ENCODE measurements around the gene SLU7.

Gene SLU7

GRCh38 chr5:160379511-160379910 is 39.4 kb downstream of the SLU7 start:
- Histone ChIP-seq H3K27me3 (ENCODE audit: insufficient read depth, low read length, poor library complexity) (no peaks in the 10 kb centered on the region), H3K79me1 (ENCODE audit: low read length) (no peaks in the 10 kb centered on the region), H3K4ac (ENCODE audit: low read depth, low read length) (no peak overlapping the region), H3K79me2 (ENCODE audit: control insufficient read depth, insufficient read depth, low read length) (no peaks in the 10 kb centered on the region), H2BK120ac (ENCODE audit: low read depth, low read length) (no peak overlapping the region), H3K18ac (ENCODE audit: low read length) (no peak overlapping the region), H3K36me3 (ENCODE audit: control insufficient read depth, insufficient read depth, low read length) (no peaks in the 10 kb centered on the region), H2AK5ac (ENCODE audit: low read length) (no peak overlapping the region), H2BK15ac (replicated peaks; ENCODE audit: low read depth) (no peak overlapping the region), H4K5ac (ENCODE audit: low read length) (no peak overlapping the region), H3K56ac (ENCODE audit: low read length) (no peak overlapping the region), H3K23ac (ENCODE audit: low read length) (no peak overlapping the region), H3K27ac (ENCODE audit: low read depth, low read length) (no peak overlapping the region), H2BK5ac (ENCODE audit: low read length) (no peak overlapping the region), H3K9ac (ENCODE audit: low read length) (no peak overlapping the region), H3K4me2 (ENCODE audit: low read length) (no peak overlapping the region), H3K4me1 (ENCODE audit: control insufficient read depth, low read depth, low read length) (no peaks in the 10 kb centered on the region), H4K8ac (ENCODE audit: low read depth, low read length) (no peak overlapping the region), H3K4me3 (ENCODE audit: low read length) (no peak overlapping the region)
- WGBS (ENCODE audit: extremely low coverage, insufficient coverage, low lambda C conversion rate) = no CpG with 5 or more reads among the region's 4 CpGs
- DNase-seq = no peak

DNA sequence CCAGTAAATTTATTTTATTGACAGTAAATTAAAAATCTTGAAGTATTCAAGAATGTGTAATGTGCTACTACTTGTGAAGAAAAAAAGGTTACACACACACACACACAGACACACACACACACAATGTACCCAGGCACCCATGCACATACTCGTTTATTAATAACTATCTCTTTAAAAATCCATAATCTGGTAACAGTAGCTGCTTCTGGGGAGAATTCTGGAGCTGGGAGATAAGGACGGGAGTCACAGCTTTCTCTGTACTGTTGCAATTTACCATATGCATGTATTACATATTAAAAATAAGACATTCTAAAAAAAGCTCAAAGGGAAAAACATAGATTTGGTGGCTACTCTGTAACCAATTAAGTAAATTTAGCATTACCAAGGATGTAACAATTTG is 40.6 kb downstream of the SLU7 start:
- no peaks in the 10 kb centered on the region for H3K79me1 ChIP-seq (ENCODE audit: low read length)
- H3K27ac ChIP-seq (ENCODE audit: low read depth, low read length) = no peak overlapping the region
- no peak overlapping the region for H4K8ac ChIP-seq (ENCODE audit: low read depth, low read length)
- WGBS (ENCODE audit: extremely low coverage, insufficient coverage, low lambda C conversion rate) = no CpG with 5 or more reads among the region's 2 CpGs
- no peaks in the 10 kb centered on the region for H3K4me1 ChIP-seq (ENCODE audit: control insufficient read depth, low read depth, low read length)
- no peak overlapping the region for H3K9ac ChIP-seq (ENCODE audit: low read length)
- H3K23ac ChIP-seq (ENCODE audit: low read length) = no peak overlapping the region
- no peak overlapping the region for H3K4me3 ChIP-seq (ENCODE audit: low read length)
- no peak overlapping the region for H4K5ac ChIP-seq (ENCODE audit: low read length)
- no peaks in the 10 kb centered on the region for H3K27me3 ChIP-seq (ENCODE audit: insufficient read depth, low read length, poor library complexity)
- no peak overlapping the region for H3K18ac ChIP-seq (ENCODE audit: low read length)
- H3K4me2 ChIP-seq (ENCODE audit: low read length) = no peak overlapping the region
- H2BK120ac ChIP-seq (ENCODE audit: low read depth, low read length) = no peak overlapping the region
- DNase-seq = no peak
- no peaks in the 10 kb centered on the region for H3K36me3 ChIP-seq (ENCODE audit: control insufficient read depth, insufficient read depth, low read length)
- H3K4ac ChIP-seq (ENCODE audit: low read depth, low read length) = no peak overlapping the region
- H3K79me2 ChIP-seq (ENCODE audit: control insufficient read depth, insufficient read depth, low read length) = no peaks in the 10 kb centered on the region
- no peak overlapping the region for H2AK5ac ChIP-seq (ENCODE audit: low read length)
- H2BK15ac ChIP-seq (replicated peaks; ENCODE audit: low read depth) = no peak overlapping the region
- H2BK5ac ChIP-seq (ENCODE audit: low read length) = no peak overlapping the region
- H3K56ac ChIP-seq (ENCODE audit: low read length) = no peak overlapping the region

GRCh38 chr5:160377651-160378050 is 41.2 kb downstream of the SLU7 start:
- no peak for DNase-seq
- no peak overlapping the region for H2BK15ac ChIP-seq (replicated peaks; ENCODE audit: low read depth)
- H2BK120ac ChIP-seq (ENCODE audit: low read depth, low read length) = no peak overlapping the region
- H2AK5ac ChIP-seq (ENCODE audit: low read length) = no peak overlapping the region
- H3K9ac ChIP-seq (ENCODE audit: low read length) = no peak overlapping the region
- no peak overlapping the region for H4K5ac ChIP-seq (ENCODE audit: low read length)
- no peak overlapping the region for H2BK5ac ChIP-seq (ENCODE audit: low read length)
- H4K8ac ChIP-seq (ENCODE audit: low read depth, low read length) = no peak overlapping the region
- H3K79me2 ChIP-seq (ENCODE audit: control insufficient read depth, insufficient read depth, low read length) = no peaks in the 10 kb centered on the region
- no peak overlapping the region for H3K23ac ChIP-seq (ENCODE audit: low read length)
- H3K56ac ChIP-seq (ENCODE audit: low read length) = no peak overlapping the region
- H3K27ac ChIP-seq (ENCODE audit: low read depth, low read length) = no peak overlapping the region
- WGBS (ENCODE audit: extremely low coverage, insufficient coverage, low lambda C conversion rate) = no CpG with 5 or more reads among the region's 5 CpGs
- H3K36me3 ChIP-seq (ENCODE audit: control insufficient read depth, insufficient read depth, low read length) = no peaks in the 10 kb centered on the region
- H3K27me3 ChIP-seq (ENCODE audit: insufficient read depth, low read length, poor library complexity) = no peaks in the 10 kb centered on the region
- H3K18ac ChIP-seq (ENCODE audit: low read length) = no peak overlapping the region
- no peak overlapping the region for H3K4me3 ChIP-seq (ENCODE audit: low read length)
- no peaks in the 10 kb centered on the region for H3K79me1 ChIP-seq (ENCODE audit: low read length)
- H3K4ac ChIP-seq (ENCODE audit: low read depth, low read length) = no peak overlapping the region
- H3K4me2 ChIP-seq (ENCODE audit: low read length) = no peak overlapping the region
- H3K4me1 ChIP-seq (ENCODE audit: control insufficient read depth, low read depth, low read length) = no peaks in the 10 kb centered on the region

- Histone ChIP-seq H3K27ac (ENCODE audit: low read depth, low read length) (no peak overlapping the region), H3K56ac (ENCODE audit: low read length) (no peak overlapping the region), H3K23ac (ENCODE audit: low read length) (no peak overlapping the region), H2BK120ac (ENCODE audit: low read depth, low read length) (no peak overlapping the region), H3K4me3 (ENCODE audit: low read length) (no peak overlapping the region), H3K79me2 (ENCODE audit: control insufficient read depth, insufficient read depth, low read length) (no peaks in the 10 kb centered on the region), H3K18ac (ENCODE audit: low read length) (no peak overlapping the region), H3K27me3 (ENCODE audit: insufficient read depth, low read length, poor library complexity) (no peaks in the 10 kb centered on the region), H2BK15ac (replicated peaks; ENCODE audit: low read depth) (no peak overlapping the region), H4K8ac (ENCODE audit: low read depth, low read length) (no peak overlapping the region), H3K4ac (ENCODE audit: low read depth, low read length) (no peak overlapping the region), H3K36me3 (ENCODE audit: control insufficient read depth, insufficient read depth, low read length) (no peaks in the 10 kb centered on the region), H3K79me1 (ENCODE audit: low read length) (no peaks in the 10 kb centered on the region), H2AK5ac (ENCODE audit: low read length) (no peak overlapping the region), H3K9ac (ENCODE audit: low read length) (no peak overlapping the region), H3K4me1 (ENCODE audit: control insufficient read depth, low read depth, low read length) (no peaks in the 10 kb centered on the region), H4K5ac (ENCODE audit: low read length) (no peak overlapping the region), H2BK5ac (ENCODE audit: low read length) (no peak overlapping the region), H3K4me2 (ENCODE audit: low read length) (no peak overlapping the region)
- DNase-seq = no peak
Measured at GRCh38 chr5:160376416-160376815, 42.5 kb downstream of the SLU7 start.

- no peak overlapping the region for H2AK5ac ChIP-seq (ENCODE audit: low read length)
- no peak overlapping the region for H3K23ac ChIP-seq (ENCODE audit: low read length)
- DNase-seq = no peak
- H2BK15ac ChIP-seq (replicated peaks; ENCODE audit: low read depth) = no peak overlapping the region
- H3K27me3 ChIP-seq (ENCODE audit: insufficient read depth, low read length, poor library complexity) = no peaks in the 10 kb centered on the region
- H3K27ac ChIP-seq (ENCODE audit: low read depth, low read length) = no peak overlapping the region
- H4K8ac ChIP-seq (ENCODE audit: low read depth, low read length) = no peak overlapping the region
- no peaks in the 10 kb centered on the region for H3K79me1 ChIP-seq (ENCODE audit: low read length)
- H3K4me3 ChIP-seq (ENCODE audit: low read length) = no peak overlapping the region
- H3K18ac ChIP-seq (ENCODE audit: low read length) = no peak overlapping the region
- H3K56ac ChIP-seq (ENCODE audit: low read length) = no peak overlapping the region
- H3K4me2 ChIP-seq (ENCODE audit: low read length) = no peak overlapping the region
- no peaks in the 10 kb centered on the region for H3K79me2 ChIP-seq (ENCODE audit: control insufficient read depth, insufficient read depth, low read length)
- no peak overlapping the region for H3K4ac ChIP-seq (ENCODE audit: low read depth, low read length)
- no peak overlapping the region for H2BK120ac ChIP-seq (ENCODE audit: low read depth, low read length)
- H3K4me1 ChIP-seq (ENCODE audit: control insufficient read depth, low read depth, low read length) = peaks cover under 1% of the 10 kb centered on the region
- H3K9ac ChIP-seq (ENCODE audit: low read length) = no peak overlapping the region
- no peak overlapping the region for H2BK5ac ChIP-seq (ENCODE audit: low read length)
- no peak overlapping the region for H4K5ac ChIP-seq (ENCODE audit: low read length)
- no CpG with 5 or more reads among the region's 2 CpGs for WGBS (ENCODE audit: extremely low coverage, insufficient coverage, low lambda C conversion rate)
- H3K36me3 ChIP-seq (ENCODE audit: control insufficient read depth, insufficient read depth, low read length) = no peaks in the 10 kb centered on the region
Measured at GRCh38 chr5:160375701-160376100, 43.2 kb downstream of the SLU7 start.

DNA sequence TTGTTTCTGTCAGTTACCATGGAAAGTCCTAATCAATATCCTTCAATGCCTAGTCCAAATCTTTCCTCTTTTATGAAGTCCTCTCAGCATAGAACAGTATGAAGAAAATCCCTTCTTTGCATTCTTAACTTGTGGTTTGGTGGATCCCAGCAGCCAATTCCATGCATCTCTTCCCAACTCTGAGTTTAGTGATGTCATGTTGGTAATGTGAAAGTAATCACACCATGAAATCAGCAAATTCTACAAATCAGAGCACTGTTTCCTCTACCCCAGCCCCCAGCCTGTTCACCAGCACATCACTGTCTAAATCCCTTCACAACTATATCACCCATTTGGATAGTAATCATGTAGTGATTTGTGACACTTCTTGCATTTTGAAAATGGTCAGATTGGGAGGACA is 43.7 kb downstream of the SLU7 start:
- H3K27me3 ChIP-seq (ENCODE audit: insufficient read depth, low read length, poor library complexity) = peaks cover 1% of the 10 kb centered on the region
- H3K79me2 ChIP-seq (ENCODE audit: control insufficient read depth, insufficient read depth, low read length) = no peaks in the 10 kb centered on the region
- H3K18ac ChIP-seq (ENCODE audit: low read length) = no peak overlapping the region
- no peak overlapping the region for H3K4me3 ChIP-seq (ENCODE audit: low read length)
- no peak overlapping the region for H3K9ac ChIP-seq (ENCODE audit: low read length)
- H3K36me3 ChIP-seq (ENCODE audit: control insufficient read depth, insufficient read depth, low read length) = no peaks in the 10 kb centered on the region
- no peak overlapping the region for H3K23ac ChIP-seq (ENCODE audit: low read length)
- no peak overlapping the region for H2BK5ac ChIP-seq (ENCODE audit: low read length)
- peaks cover 3% of the 10 kb centered on the region for H3K4me1 ChIP-seq (ENCODE audit: control insufficient read depth, low read depth, low read length)
- H4K5ac ChIP-seq (ENCODE audit: low read length) = no peak overlapping the region
- no peak overlapping the region for H3K27ac ChIP-seq (ENCODE audit: low read depth, low read length)
- no peak overlapping the region for H2BK15ac ChIP-seq (replicated peaks; ENCODE audit: low read depth)
- no peak overlapping the region for H3K56ac ChIP-seq (ENCODE audit: low read length)
- no peak overlapping the region for H2AK5ac ChIP-seq (ENCODE audit: low read length)
- no peaks in the 10 kb centered on the region for H3K79me1 ChIP-seq (ENCODE audit: low read length)
- H3K4me2 ChIP-seq (ENCODE audit: low read length) = no peak overlapping the region
- H4K8ac ChIP-seq (ENCODE audit: low read depth, low read length) = no peak overlapping the region
- no peak for DNase-seq
- no peak overlapping the region for H2BK120ac ChIP-seq (ENCODE audit: low read depth, low read length)
- H3K4ac ChIP-seq (ENCODE audit: low read depth, low read length) = no peak overlapping the region
